HG02840 (cell line): ENCODE measurements around the gene GLG1.
"Not testable (repeated sequence)": the region's sequence is repeated elsewhere in the genome, so short reads cannot be mapped to it uniquely, and the experiment has no call there.

Experiments
- ATAC-seq: cut with Tn5 transposase; IDR thresholded peaks from one replicate; pipeline ENCODE4 v1.9.1; 2021; ENCODE audit warnings: mild to moderate bottlenecking, moderate library complexity, moderate number of reproducible peaks; ENCODE audit not compliant: unreplicated experiment, low FRiP score

The GLG1 gene

DNA sequence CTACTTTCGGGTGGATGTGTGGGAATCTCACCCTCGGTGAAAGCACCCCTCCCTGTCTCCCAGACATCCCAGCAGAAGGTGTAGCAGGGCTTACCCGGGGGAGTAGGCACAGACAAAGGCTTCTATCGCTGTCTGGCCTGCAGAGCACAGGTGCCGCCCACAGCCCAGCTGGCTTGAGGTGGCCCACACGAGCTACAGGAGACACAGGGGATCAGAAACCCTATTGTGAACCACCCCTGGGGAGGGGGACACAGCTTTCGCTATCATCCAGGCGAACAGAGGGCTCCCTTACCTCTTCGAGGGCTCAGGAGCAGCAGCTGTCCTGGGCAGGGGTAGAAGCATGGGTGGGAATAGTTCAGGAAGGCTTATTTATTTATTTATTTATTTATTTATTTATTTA is 193.4 kb downstream of the GLG1 start:
- not testable (repeated sequence) for ATAC-seq

DNA sequence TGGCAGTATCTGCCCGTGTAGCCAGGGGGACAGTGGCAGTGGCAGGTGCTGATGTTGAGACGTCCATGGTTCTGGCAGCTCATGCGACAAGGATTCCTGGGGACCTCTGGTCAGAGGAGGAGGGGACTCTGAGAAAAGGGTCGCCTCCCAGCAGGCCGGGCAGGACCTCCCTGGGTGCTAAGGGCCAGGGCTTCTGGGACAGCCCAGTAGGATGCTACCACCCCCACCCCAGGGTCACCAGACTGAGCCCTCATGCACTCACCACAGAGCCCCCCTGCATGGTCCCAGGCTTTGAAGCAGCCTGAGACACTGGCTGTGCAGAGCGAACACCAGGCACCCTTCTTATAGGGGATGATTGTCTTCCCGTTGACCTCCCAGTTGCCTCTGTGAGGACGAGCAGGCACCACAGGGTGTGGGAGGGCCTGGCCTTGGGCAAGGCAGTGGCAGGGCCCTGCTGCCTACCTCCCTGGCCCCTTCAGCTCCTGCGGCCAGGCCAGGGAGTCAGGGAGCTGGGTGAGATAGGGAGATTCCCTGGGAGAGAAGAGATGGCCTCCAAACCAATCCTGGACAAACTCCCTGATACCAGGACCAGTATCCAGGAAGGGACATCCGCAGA is 194.0 kb downstream of the GLG1 start:
- ATAC-seq: not testable (repeated sequence)

DNA sequence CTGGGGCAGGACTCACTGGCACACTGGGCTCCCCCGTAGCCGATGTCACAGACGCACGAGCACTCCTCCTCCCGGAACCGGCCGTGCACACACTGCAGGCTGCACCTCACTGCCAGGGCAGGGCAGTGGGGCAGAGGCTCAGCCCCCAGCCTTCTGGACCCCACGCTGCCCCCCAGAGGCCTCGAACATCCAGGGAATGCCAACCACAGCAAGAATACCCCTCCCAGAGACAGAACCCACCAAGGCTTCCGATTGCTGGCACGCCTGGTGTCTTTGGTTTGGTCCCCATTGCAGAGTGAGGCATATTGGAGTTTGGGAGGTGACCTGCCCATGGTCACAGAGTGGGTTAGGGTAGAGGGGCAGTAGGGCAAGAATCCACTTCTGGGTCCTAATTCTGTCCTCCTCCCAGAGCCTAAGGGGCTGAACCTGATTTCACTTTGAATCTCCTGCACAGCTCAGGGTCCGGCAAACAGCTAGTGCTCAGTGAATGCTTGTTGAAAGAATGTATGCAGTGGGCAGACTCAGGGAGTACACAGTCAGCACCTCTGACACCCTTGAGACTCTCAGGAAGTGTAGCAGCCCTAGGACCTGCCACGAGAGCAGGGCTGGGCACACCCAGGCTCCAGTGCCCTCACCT is 194.7 kb downstream of the GLG1 start:
- ATAC-seq: not testable (repeated sequence)

DNA sequence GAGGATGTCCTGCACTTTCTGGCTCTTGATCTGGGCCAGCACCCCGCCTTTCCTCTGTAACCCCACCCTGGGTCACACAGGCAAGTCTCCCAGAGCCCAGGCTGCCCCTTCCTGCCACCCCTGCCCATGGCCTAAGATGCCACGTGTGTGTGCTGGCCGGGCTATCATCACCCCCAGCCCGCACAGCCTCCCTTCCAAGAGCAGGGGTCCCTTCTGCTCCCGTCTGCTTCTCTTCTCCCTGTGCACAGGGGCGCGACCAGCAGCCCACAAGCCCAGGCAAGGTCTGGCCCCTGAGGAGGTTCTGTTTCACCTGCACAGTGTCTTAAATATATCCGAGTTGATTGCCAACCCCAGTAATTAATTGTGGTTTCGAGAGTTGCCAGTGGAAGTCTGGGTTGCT is 195.9 kb downstream of the GLG1 start:
- not testable (repeated sequence) for ATAC-seq

GRCh38 chr16:74410057-74410957 is 196.6 kb downstream of the GLG1 start:
- ATAC-seq: not testable (repeated sequence)

DNA sequence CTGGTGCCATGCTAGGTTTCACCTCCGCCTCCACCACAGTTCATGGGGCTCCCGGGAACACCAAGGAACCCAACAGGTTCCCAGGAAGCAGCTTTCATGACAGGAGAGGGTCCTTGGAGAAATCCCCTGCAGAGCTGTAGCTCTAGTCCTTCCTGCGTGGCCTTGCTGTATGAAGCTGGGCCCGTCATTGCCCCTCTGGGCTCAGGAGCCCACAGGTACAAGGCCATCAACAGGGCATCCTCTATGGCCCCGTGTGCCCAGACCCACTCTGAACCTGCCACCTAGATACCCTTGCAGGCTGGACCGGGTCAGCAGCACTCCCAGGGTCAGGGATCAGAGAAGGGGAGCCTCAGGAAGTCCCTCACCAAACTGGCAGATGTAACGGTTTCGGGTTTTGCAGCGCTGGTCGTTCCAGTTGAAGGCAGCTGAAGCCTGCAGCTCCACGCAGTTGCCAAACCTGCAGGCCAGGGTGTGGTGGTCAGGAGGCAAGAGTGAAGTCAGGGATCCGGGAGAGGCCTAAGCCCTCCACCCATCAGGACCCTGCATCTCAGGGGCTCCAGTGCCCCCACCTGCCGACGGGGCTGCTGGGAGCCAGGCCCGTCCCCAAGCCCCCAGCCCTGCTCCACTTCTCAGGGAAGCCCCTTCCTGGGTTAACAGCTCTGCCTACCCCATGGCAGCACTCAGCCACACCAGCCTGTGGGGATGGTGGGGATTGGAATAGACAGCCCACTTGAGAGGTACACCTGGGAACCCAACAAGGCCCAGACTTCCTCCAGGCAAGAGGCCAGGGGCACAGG is 197.5 kb downstream of the GLG1 start:
- not testable (repeated sequence) for ATAC-seq

GRCh38 chr16:74407362-74407705 is 199.6 kb downstream of the GLG1 start:
- not testable (repeated sequence) for ATAC-seq

GRCh38 chr16:74406600-74407361 is 200.1 kb downstream of the GLG1 start:
- ATAC-seq: not testable (repeated sequence)

DNA sequence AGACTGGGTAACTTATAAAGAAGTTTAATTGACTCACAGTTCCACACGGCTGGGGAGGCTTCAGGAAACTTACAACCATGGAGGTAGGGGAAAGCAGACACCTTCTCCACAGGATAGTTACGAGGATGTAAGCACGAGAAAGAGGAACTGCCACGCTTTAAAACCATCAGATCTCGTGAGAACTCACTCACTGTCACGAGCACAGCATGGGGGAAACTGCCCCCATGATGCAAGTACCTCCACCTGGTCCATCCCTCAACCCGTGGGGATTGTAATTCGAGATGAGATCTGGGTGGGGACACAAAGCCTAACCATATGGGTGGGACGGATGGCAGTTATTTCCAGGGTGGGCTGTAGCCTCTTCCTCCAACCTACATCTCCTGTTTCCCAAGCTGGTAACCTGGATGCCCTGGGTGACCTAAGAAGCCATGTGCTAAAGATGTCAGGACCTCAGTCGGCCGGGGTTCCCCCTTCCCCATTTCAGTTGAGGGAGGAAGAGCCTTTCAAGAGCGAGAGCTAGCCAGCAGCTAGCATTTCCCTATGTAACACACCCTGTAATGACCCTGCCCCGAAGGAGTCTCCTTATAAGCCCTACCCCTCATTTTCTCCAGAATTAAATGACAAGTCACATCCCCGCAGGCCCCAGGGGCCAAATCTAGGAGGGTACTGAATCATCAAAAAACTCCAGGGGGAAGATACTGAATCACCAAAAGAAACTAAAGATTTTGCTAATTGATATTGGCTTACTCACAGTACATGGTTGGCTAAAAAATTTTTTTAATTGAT is 202.6 kb downstream of the GLG1 start:
- not testable (repeated sequence) for ATAC-seq

GRCh38 chr16:74400238-74400637 is 206.7 kb downstream of the GLG1 start:
- ATAC-seq: not testable (repeated sequence)

DNA sequence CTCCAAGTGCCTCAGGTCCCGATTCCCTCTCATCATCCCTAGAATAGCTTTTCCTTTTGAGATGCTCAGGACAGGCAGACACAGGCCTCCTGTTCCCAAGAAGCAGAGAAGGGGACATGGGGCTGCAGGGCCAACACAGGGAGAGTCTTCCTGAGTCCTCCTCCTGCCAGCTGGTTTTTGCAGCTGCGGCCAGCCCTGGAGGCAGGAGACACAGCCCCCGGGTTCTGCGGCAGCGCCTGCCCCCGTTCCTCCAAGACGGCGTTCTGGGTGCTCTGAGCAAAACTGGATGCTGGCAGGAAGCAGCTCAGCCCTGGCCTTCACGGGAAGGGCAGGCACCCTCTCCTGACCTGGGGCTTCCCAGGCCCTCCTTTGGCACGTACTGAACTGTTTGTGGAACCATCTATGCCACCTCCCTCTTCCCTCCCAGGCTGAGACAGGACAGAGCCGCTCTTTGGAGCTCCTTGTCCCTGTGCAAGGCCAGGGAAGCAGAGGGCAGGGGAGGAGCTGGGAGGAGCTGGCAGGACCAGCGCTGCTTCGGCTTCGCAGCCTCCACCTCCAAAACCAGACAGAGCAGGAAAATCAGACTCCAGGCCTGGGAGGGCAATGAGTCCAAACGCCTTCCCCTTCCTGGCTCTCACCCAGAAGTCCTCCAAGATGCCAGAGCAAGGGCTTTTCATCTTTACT is 208.6 kb downstream of the GLG1 start:
- not testable (repeated sequence) for ATAC-seq
